T-helper 17 cell (primary cell): ENCODE results near the gene USP5. TPM values are rescaled to one million over a fixed set of nuclear protein-coding genes. Genes with fewer than 3 reads are reported as not detected.

Experiments
- ATAC-seq: fragments of 150-1000 bp; cut with Tn5 transposase; 2 replicates; pipeline ENCODE4 v1.10.0; 2021; ENCODE audit warnings: mild to moderate bottlenecking, moderate library complexity
- DNase-seq, 3 donors: peaks; one replicate each; pipeline versions ENCODE4 v3.0.0 to v3.0.0-alpha.2; 2020 to 2021
- H3K9me3 ChIP-seq: one replicate; pipeline ENCODE4 v1.7.0; 2013; ENCODE audit warnings: low read length, mild to moderate bottlenecking; ENCODE audit not compliant: control insufficient read depth, poor library complexity, severe bottlenecking
- H3K27ac Mint-ChIP-seq: one replicate; pipeline ENCODE4 v1.8.0; 2022; ENCODE audit warnings: mild to moderate bottlenecking, moderate library complexity, mixed read lengths
- H3K27me3 Mint-ChIP-seq: one replicate; pipeline ENCODE4 v1.8.0; 2022; ENCODE audit warnings: mixed read lengths
- H3K36me3 Mint-ChIP-seq: one replicate; pipeline ENCODE4 v1.8.0; 2022; ENCODE audit warnings: low read depth, mixed read lengths
- H3K4me1 Mint-ChIP-seq: one replicate; pipeline ENCODE4 v1.8.0; 2022; ENCODE audit warnings: mild to moderate bottlenecking, mixed read lengths
- H3K4me3 Mint-ChIP-seq: one replicate; pipeline ENCODE4 v1.8.0; 2022; ENCODE audit warnings: mild to moderate bottlenecking, moderate library complexity, mixed read lengths
- total RNA-seq, 4 donors: library from RNA in 2 of 4; stranded (reverse) in 2 of 4; gene quantifications; one replicate each; pipeline ENCODE4 v1.2.3 and lab custom pipeline; 2022 to 2026

The USP5 gene
- total RNA-seq, 2 donors from 2014 or later = 65.7 to 76.1 TPM

DNA sequence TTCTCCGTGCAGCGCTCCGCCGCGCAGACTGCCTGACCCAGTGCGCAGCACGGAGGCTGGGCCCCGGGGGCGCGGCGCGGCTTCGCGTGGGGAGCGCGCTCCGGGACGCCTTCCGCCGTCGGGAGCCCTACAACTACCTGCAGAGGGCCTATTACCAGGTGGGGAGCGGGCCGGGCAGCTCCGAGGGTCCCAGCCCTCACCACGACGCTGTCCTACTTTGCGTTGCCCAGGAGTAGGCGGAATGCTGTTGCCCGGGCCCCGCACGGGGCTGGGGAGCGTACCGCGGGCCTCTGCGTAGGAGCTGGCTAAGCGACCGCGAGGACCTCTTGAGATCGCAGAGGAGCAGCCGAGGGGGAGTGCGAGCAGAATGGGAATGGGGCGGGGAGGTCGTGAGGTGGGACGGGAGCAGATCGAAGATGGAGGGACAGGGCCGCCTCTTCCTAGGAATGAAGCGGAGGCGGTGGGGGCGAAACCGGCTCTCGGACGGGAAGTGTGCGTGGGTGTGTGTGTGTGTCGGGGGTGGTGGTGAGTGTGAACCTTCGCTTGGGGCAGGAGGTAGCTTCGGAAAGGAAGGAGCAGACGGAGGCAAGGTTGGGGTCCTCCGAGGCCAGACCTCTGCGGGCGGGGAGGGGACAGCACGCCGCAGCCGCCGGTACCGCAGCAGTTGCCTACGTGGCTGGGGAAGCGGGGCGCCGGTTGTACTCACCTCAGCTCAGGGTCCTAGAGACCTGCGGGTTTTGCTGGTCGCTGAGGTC lies 23.0 kb upstream of the USP5 start:
- peaks cover 51% of the 10 kb centered on the region for H3K27me3 Mint-ChIP-seq
- H3K4me3 Mint-ChIP-seq = peak overlapping the region; percentile 95
- peak overlapping the region; percentile 92 for H3K27ac Mint-ChIP-seq
- peaks cover 22% of the 10 kb centered on the region for H3K4me1 Mint-ChIP-seq
- no peaks in the 10 kb centered on the region for H3K9me3 ChIP-seq
- DNase-seq (peak in 1 of 3 donors; percentile 33), ATAC-seq (peak; percentile 66)
- H3K36me3 Mint-ChIP-seq = peaks cover 7% of the 10 kb centered on the region

DNA sequence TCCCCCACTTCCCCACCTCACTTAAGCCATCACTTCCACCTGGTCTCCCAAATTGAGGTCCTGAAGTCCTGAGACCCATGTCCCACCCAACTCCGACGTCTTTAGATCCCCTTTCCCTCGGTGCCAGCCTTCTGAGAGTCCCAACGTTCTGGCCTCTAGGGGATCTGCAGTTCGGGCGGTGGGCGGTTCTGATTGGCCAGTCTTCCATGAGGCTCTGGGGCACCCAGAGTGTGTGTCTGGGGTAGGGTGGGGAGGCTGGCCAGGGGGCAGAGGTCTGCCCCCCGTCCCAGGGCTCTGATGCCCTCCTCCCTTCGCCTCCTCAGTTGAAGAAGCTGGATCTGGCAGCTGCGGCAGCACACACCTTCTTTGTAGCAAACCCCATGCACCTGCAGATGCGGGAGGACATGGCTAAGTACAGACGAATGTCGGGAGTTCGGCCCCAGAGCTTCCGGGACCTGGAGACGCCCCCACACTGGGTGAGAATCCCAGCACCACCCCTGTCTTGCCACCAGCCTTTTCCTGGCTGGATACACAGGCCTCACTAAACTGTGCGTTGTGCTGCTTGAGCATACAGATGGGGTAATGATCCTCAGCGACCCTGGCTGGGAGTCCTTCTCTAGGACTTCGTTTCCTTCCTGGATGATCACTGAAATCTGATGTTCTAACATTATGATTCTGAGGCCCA lies 22.3 kb upstream of the USP5 start:
- ATAC-seq (no peak), DNase-seq (no peak)
- no peaks in the 10 kb centered on the region for H3K9me3 ChIP-seq
- peak overlapping the region; percentile 95 for H3K4me3 Mint-ChIP-seq
- peak overlapping the region; percentile 92 for H3K27ac Mint-ChIP-seq
- peaks cover 21% of the 10 kb centered on the region for H3K4me1 Mint-ChIP-seq
- H3K36me3 Mint-ChIP-seq = peaks cover 6% of the 10 kb centered on the region
- H3K27me3 Mint-ChIP-seq = peaks cover 49% of the 10 kb centered on the region

DNA sequence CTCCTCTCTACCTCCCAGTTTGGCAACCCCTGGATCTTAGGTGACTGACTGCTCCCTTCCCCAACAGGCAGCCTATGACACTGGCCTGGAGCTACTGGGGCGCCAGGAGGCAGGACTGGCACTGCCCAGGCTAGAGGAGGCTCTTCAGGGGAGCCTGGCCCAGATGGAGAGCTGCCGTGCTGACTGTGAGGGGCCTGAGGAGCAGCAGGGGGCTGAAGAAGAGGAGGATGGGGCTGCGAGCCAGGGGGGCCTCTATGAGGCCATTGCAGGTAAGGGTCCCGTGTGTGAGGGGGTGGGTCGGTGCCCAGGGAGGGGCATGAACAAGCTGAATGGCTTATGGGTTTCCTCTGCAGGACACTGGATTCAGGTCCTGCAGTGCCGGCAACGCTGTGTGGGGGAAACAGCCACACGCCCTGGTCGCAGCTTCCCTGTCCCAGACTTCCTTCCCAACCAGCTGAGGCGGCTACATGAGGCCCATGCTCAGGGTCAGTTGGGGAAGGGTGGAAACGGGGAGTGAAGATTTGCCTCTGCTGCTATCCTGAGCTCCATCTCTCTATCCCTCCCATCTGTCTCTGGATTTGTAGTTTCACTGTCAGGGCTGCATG lies 21.6 kb upstream of the USP5 start:
- no peak for ATAC-seq
- no peak for DNase-seq
- peaks cover 22% of the 10 kb centered on the region for H3K4me1 Mint-ChIP-seq
- H3K27ac Mint-ChIP-seq = no peak overlapping the region
- no peaks in the 10 kb centered on the region for H3K9me3 ChIP-seq
- peaks cover 3% of the 10 kb centered on the region for H3K36me3 Mint-ChIP-seq
- H3K4me3 Mint-ChIP-seq = peak overlapping the region; percentile 36
- peaks cover 41% of the 10 kb centered on the region for H3K27me3 Mint-ChIP-seq

DNA sequence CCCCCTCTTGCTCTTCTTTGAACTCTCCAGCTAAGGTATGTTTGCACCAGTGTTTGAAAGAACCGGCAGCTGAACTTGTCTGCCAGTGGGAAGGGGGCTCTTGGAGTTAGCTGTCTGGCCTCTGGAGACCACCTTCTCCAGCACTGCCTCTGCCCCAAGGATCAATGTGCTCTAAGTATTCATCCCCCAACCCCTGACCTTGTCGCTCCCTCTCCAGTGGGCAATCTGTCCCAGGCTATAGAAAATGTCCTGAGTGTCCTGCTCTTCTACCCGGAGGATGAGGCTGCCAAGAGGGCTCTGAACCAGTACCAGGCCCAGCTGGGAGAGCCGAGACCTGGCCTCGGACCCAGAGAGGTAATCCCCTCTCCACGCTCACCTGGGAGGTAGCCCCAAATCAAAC lies 21.0 kb upstream of the USP5 start:
- peak overlapping the region; percentile 36 for H3K4me3 Mint-ChIP-seq

DNA sequence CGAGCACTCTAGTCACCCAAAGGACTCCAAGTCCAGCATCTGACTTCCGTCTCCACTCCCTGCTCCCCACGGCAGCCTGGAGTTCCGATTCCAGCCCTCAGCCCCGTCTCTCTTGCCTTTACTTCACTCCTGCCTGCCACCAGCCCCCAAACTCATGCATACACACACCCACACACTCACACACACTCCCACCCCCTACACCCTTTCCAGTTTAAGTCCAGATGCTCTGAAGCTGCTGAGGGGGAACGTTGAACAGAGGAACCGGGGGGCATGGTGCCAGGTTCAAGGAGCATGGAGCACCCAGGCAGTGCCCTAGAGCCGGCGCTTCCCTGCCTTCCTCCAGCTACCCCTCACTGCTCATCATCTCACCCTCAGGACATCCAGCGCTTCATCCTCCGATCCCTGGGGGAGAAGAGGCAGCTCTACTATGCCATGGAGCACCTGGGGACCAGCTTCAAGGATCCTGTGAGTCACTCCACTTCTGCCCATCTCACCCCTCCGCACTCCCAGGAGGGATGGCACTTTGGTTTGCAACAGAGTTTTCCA lies 20.4 kb upstream of the USP5 start:
- DNase-seq (no peak), ATAC-seq (no peak)
- no peak overlapping the region for H3K4me3 Mint-ChIP-seq
- H3K4me1 Mint-ChIP-seq = peaks cover 22% of the 10 kb centered on the region
- peaks cover 3% of the 10 kb centered on the region for H3K36me3 Mint-ChIP-seq
- H3K9me3 ChIP-seq = no peaks in the 10 kb centered on the region
- no peak overlapping the region for H3K27ac Mint-ChIP-seq
- H3K27me3 Mint-ChIP-seq = peaks cover 31% of the 10 kb centered on the region

More for the DNA sequence above, 21.0 kb upstream of the USP5 start:
- Mint-ChIP-seq H3K27me3 (peaks cover 36% of the 10 kb centered on the region), H3K27ac (no peak overlapping the region), H3K36me3 (peaks cover 3% of the 10 kb centered on the region), H3K4me1 (peaks cover 21% of the 10 kb centered on the region)
- H3K9me3 ChIP-seq = no peaks in the 10 kb centered on the region
- no peak for DNase-seq
- ATAC-seq = no peak

DNA sequence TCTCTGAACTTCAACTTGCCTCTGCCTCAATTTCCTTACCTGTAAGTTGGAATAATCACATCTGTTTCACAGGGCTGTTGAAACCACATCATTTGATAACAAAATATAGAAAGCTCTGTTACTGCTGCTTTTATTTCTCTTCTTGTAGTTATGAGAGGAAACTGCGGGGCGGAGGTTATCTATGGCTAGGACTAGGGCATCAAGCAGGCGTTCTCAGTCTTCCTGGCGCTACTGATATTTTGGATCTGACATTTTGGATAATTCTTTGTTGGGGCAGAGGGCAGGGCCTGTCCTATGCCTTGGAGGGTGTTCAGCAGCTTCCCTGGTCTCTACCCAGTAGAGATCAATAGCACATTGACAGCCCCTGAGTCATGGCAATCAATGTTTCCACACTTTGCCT lies 19.8 kb upstream of the USP5 start:
- Mint-ChIP-seq H3K4me3 (no peak overlapping the region), H3K27ac (no peak overlapping the region), H3K4me1 (peaks cover 23% of the 10 kb centered on the region), H3K27me3 (peaks cover 25% of the 10 kb centered on the region), H3K36me3 (peaks cover 3% of the 10 kb centered on the region)
- H3K9me3 ChIP-seq = no peaks in the 10 kb centered on the region
- DNase-seq = no peak
- ATAC-seq = no peak

DNA sequence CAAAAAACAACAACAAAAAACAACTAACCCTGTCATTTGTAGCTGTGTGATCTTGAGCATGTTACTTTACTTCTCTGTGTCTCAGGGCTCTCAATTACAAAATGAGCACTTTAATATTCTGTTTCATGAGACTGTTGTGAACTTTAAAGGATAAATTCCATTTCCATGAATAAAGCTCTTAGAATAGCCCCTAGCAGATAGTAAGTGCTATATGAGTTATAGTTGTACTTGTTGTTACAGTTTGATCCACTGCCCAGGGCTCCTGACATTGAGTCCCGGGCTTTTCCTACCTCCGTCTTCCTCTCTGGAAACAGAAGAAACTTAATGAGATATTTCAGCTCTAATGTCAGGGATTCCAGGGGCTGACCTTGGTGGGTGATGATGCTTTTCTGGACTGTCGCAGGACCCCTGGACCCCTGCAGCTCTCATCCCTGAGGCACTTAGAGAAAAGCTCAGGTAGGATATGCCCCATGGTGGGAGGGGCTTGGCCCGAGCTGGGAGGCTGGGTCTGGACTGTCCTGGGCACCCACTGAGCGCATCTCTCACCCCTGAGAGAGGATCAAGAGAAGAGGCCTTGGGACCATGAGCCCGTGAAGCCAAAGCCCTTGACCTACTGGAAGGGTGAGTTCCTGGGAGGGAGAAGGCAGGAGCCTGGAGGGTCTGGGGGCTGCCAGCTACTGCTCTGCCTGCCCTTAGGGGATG lies 18.6 kb upstream of the USP5 start:
- DNase-seq (no peak), ATAC-seq (no peak)
- Mint-ChIP-seq H3K27me3 (peaks cover 20% of the 10 kb centered on the region), H3K27ac (peak overlapping the region; percentile 45), H3K36me3 (no peaks in the 10 kb centered on the region), H3K4me1 (peaks cover 16% of the 10 kb centered on the region), H3K4me3 (no peak overlapping the region)
- no peaks in the 10 kb centered on the region for H3K9me3 ChIP-seq

DNA sequence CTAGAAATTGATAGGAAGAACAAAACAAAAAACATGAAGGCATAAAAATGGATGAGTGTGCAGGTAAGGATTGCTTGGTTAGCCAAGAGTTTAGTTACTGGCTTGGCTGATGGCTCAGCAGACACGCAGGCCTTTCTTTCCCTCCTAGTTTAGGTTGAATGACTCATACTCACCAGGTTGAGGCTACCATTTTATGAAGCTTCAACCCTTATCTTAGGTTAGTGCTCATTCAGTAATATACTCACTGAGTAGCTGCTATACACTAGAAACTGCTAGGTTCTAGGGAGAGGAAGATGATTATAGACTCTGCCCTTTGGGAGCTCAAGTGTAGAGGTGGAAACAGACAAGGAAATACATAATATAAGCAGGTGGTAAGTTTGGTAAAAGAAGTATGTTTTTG lies 17.7 kb upstream of the USP5 start:
- Mint-ChIP-seq H3K4me3 (no peak overlapping the region), H3K36me3 (no peaks in the 10 kb centered on the region), H3K27ac (peak overlapping the region; percentile 77), H3K4me1 (peaks cover 12% of the 10 kb centered on the region), H3K27me3 (peaks cover 16% of the 10 kb centered on the region)
- DNase-seq (no peak), ATAC-seq (no peak)
- no peaks in the 10 kb centered on the region for H3K9me3 ChIP-seq

DNA sequence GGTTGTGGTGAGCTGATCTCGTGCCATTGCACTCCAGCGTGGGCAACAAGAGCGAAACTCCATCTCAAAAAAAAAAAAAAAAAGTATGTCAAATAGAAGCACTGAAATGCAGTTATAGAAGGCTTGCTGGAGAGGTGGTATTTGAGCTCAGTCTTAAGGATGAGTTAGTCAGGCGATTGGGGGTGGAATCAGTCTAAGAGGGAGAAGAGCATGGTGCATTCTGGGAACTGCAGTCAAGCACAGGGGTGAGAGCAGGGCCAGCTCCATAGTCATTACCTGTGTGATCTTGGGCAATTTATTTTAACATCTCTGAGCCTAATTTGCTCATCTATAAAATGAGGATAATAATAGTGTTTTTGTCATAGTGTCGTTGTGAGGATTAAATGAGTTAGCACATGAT lies 17.1 kb upstream of the USP5 start:
- H3K9me3 ChIP-seq = no peaks in the 10 kb centered on the region
- H3K36me3 Mint-ChIP-seq = no peaks in the 10 kb centered on the region
- no peak overlapping the region for H3K4me3 Mint-ChIP-seq
- H3K27ac Mint-ChIP-seq = peak overlapping the region; percentile 77
- DNase-seq (no peak), ATAC-seq (no peak)
- H3K4me1 Mint-ChIP-seq = peaks cover 10% of the 10 kb centered on the region
- H3K27me3 Mint-ChIP-seq = peaks cover 14% of the 10 kb centered on the region

DNA sequence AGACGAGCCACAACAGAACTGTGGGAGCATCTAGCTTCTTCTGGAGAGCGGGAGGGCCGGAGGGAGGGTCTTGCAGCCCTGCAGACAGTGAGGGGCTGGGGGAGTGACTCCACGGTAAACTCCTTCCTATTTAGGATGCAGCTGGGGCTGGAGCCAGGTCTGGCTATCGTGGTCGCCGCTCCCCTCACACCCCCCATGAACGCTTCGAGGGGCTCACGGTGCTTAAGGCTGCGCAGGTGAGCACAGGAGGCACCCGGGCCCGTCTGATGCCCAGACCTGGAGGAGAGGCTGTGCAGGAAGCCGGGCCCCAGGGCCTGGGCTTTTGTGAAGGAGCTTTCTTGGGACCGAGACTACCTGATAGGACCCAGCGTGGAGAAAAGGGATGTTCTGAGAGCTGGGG lies 15.1 kb upstream of the USP5 start:
- Mint-ChIP-seq H3K27me3 (peaks cover 2% of the 10 kb centered on the region), H3K27ac (no peak overlapping the region), H3K4me3 (no peak overlapping the region), H3K36me3 (no peaks in the 10 kb centered on the region), H3K4me1 (peaks cover 10% of the 10 kb centered on the region)
- no peak for ATAC-seq
- no peaks in the 10 kb centered on the region for H3K9me3 ChIP-seq
- no peak for DNase-seq

DNA sequence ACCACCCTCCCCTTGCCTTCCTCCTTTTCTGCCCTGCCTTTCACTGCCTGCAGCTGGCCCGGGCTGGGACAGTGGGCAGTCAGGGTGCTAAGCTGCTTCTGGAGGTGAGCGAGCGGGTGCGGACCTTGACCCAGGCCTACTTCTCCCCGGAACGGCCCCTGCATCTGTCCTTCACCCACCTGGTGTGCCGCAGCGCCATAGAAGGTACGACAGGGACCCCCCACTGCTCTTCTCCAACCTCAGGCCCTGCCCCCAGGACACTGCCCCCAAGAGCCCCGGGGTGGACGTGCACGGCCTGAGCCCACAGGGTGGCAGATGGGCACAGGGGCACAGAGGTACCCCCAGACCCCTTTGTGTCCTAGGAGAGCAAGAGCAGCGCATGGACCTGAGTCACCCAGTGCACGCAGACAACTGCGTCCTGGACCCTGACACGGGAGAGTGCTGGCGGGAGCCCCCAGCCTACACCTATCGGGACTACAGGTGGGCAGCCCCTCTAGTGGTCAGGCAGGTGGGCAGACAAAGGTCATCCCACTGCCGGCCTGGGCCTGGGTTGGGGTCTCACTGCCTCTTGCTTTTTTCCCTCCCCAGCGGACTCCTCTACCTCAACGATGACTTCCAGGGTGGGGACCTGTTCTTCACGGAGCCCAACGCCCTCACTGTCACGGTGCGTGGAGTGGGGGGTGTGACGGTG lies 14.4 kb upstream of the USP5 start:
- Mint-ChIP-seq H3K4me3 (no peak overlapping the region), H3K4me1 (peaks cover 10% of the 10 kb centered on the region), H3K27me3 (no peaks in the 10 kb centered on the region), H3K27ac (no peak overlapping the region), H3K36me3 (no peaks in the 10 kb centered on the region)
- ATAC-seq (no peak), DNase-seq (no peak)
- no peaks in the 10 kb centered on the region for H3K9me3 ChIP-seq

DNA sequence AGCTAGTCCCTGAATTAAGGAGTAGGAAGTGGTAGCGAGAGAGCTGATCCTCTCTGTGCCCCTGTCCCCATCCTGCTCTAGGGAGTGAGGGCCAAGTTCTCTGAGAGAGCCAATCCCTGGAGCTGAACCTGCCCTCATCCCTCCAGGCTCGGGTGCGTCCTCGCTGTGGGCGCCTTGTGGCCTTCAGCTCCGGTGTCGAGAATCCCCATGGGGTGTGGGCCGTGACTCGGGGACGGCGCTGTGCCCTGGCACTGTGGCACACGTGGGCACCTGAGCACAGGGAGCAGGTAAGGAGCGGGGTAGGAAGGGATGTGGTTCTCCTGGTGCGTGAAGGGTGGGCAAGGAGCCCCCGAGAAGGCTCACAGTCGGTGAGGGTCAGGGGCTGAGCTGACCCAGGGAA lies 13.1 kb upstream of the USP5 start:
- no peaks in the 10 kb centered on the region for H3K9me3 ChIP-seq
- ATAC-seq (no peak), DNase-seq (no peak)
- no peak overlapping the region for H3K27ac Mint-ChIP-seq
- H3K4me3 Mint-ChIP-seq = no peak overlapping the region
- no peaks in the 10 kb centered on the region for H3K27me3 Mint-ChIP-seq
- peaks cover 10% of the 10 kb centered on the region for H3K4me1 Mint-ChIP-seq
- no peaks in the 10 kb centered on the region for H3K36me3 Mint-ChIP-seq
